Kidney glomerular epithelial cell (primary cell): ENCODE results near the gene CCDC15.
"Not testable (repeated sequence)": the region's sequence is repeated elsewhere in the genome, so short reads cannot be mapped to it uniquely, and the experiment has no call there.

Source experiments
- DNase-seq: peaks from one replicate; lab custom pipeline; 2025; lab: John Stamatoyannopoulos, UW

Gene CCDC15

DNA sequence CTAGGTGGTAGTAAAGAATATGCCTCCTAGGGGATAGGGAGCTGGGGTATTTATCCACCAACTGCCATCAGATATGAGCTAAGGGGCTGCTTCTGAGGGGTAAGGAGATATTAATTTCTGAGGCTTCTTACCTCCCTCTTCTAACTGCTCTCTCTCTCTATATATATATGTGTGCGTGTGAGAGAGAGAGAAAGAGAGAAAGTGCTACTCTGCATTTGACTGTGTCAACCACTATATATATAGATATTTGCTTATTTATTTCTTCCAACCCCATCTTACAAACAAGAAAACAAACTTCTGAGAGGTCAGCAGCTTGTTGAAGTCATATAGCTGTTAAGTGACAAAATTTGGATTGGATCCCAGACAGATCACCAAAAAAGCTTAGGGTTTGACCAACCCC, 12.3 kb upstream of the CCDC15 start:
- DNase-seq = no peak

DNA sequence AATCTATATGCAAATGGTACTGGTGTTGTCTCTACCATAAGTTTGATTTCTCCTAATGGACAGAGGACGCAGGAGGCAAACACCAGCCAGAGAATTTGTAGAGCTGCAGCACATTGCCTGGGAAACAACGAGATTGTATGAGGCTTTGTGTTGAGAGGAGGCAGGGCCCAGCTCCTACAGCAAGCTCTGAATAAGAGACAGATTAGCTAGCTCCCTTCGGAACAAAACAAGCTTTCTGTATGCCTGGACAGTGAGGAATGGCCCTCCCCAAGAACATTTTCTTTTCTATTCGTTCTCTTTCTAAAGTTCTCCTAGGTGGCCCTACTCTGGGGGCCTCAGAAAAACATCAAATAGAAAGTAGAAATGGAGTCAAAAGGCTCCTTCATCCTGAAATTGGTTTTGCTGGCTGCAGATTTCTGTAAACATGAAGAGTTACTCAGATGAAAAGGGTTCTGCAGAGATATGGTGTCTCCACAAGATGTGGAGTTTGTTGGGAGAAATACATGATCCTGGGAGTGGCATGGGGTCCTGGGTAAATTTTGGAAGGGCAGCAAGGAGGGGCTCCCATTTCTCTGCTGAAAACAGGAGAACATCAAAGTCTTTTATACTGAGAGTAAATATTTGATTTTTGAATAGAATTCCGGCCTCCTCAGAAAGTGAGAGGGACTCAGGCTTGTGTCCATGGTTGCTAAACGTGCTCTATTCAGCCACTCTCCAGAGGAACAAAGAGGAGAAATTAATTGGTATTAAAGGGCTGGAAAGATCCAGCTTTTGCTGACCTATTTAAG, 11.3 kb upstream of the CCDC15 start:
- DNase-seq = no peak

DNA sequence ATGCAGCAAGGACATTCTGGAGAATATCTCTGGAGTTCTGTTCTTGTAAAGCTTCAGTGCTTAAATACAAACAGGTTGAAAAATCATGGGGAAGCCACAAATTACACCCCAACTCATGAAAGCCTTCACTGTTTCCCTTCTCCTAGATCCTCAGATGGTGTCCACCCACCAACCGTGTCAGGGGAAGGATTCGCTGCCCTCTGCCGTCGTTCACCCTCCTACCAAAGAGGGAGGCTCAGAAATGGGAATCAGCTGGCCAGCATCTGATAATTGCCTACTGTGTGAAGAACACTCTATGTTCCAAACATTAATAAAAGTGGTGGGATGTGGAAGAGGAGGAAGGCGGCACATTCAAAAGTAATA, 10.8 kb upstream of the CCDC15 start:
- no peak for DNase-seq

DNA sequence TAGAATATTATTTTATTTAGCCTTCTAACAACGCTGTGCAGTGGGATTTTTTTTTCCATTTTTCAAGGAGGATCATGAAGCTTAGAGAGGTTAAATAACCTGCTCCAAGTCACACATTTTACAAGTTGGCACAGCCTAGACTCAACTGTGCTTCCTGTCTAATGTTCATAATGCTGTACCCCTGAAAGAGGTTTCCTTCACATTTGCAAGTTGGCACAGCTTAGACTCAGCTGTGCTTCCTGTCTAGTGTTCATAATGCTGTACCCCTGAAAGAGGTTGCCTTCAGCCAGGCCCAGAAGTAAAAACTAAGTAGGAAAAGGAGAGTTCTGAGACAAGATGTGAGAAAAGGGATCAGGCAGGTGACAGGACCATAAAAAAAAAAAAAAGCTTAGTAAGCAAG, 10.3 kb upstream of the CCDC15 start:
- DNase-seq = no peak

DNA sequence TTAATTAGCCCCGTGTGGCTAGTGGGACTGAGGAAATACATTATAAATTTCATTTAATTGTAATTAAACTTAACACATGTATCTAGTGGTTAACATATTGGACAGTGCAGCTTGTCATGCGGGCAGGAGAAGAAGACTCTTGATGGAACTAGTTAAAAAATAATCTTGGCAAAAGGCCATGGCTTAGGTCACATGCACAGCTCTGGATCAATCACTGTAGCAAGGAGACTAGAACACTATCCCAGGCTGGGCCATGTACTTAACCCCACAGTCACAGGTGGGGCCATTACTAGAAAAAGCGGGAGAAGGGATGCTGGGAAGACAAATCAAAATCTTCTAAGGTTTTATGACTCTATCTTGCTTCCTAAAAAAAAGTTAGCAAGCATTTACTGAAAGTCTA, 9.4 kb upstream of the CCDC15 start:
- DNase-seq = no peak

DNA sequence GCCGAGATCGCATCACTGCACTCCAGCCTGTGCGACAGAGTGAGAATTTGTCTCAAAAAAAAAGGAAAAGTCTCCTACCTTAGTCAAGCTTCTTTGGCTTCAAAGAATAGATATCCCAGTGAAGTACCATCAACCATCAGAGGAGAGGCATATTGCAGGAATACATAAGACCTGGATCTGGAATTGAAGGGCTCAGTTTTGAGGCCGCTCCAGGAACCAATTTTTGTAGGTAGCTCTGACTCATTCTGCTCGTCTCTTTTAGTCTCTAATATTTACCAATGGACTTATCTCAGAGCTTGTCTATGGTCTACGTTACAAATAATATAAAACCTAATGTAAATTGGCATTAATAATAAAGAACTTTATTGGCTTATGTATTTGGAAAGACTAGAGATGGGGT, 8.2 kb upstream of the CCDC15 start:
- DNase-seq = no peak

DNA sequence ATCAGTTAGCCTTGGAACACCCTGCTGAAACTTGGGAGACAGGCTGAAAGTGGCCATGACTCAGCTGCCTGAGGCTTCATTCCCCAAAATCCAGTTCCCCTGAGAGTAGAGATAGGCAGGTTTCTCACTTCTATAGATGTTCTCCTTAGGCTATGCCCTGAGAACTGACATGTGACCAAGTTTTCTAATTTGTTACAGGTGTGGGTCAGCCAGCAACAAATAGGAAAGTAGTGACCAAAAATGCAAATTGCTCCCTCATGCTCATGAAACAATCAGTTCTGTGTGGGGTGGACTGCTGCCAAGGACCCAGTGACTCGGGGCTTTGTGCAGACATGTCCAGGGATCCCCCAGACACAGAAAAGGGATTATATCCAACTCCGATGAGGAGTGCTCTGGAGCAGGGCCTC, 7.3 kb upstream of the CCDC15 start:
- no peak for DNase-seq

DNA sequence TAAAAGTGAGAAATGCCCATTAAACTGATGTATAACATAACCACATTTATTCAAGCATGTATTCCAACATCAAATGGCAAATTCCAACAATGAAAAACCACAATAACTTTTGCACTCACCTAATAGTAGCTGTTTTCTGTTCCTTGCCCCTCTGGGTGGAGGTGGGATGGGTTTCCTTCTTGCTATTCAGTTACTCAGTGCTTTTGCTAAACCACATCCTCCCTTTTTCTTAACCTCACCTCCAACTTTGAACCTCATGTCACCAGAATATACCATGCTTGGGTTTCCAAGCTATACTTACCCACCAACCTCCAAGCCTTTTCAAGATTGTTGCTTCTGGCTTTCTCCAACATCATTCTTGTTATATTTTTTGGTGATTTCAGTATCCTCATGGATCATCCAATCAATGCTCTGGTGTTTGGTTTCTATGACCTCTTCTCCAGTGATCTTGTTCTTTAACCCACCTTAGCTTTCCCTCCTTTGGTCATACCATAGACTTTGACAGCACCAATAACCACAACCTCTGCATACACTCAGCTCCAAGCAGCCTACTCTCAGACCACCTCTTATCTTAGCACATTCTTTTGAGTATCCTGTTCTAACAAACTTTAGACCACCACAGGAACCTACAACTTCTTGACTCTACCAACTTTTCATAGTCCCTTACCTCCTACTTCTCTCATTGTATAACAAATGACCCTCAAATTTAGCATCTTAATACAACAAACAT, 3.2 kb upstream of the CCDC15 start:
- no peak for DNase-seq

DNA sequence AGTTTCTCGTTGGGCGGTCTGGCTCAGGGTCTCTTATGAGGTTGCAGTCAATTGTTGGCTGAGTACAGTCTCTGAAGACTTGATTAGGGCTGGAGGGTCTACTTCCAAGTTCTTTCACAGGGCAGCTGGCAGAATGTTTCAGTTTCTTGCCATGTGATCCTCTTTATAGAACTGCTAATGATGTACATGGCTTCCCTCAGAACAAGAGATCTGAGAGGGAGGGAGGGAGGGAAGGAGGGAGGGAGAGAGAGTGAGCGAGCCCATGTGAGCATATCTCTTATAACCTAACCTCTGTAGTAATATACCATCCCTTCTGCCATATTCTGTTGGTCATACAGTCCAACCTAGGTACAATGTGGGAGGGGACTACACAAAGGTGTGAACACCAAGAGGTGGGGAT, 2.7 kb upstream of the CCDC15 start:
- DNase-seq = no peak

DNA sequence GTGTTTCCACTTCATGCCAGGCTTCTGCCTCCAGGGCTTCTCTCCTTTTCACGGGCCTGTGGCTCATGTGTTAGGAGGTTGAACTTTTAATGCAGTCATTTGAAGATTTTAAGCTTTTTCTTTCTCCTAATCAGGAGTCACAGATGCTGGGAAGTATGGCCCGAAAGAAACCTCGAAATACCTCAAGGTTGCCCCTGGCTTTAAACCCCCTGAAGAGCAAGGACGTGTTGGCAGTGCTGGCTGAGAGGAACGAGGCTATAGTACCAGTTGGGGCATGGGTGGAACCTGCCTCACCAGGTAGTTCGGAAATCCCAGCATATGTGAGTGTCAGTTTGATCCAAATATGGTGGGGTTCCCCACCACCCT, 571 bp downstream of the CCDC15 start:
- no peak for DNase-seq

DNA sequence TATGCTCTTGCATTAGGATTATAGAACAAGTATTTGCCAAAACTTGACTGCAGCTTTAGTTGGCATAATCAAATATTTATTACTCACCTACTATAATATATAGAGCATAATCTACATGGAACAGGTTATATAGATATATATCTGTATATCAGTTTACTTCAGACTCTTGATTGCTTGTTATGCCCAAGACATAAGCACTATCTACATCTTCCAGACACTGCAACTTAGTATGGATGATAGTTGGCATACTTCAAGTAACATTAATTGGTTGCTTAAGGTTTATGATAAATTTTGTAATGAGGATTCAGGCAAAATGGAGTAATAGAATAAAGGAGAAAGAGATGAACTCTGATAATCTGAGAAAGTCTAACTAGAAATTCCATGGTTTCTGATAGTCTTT, 1.0 kb downstream of the CCDC15 start:
- no peak for DNase-seq

DNA sequence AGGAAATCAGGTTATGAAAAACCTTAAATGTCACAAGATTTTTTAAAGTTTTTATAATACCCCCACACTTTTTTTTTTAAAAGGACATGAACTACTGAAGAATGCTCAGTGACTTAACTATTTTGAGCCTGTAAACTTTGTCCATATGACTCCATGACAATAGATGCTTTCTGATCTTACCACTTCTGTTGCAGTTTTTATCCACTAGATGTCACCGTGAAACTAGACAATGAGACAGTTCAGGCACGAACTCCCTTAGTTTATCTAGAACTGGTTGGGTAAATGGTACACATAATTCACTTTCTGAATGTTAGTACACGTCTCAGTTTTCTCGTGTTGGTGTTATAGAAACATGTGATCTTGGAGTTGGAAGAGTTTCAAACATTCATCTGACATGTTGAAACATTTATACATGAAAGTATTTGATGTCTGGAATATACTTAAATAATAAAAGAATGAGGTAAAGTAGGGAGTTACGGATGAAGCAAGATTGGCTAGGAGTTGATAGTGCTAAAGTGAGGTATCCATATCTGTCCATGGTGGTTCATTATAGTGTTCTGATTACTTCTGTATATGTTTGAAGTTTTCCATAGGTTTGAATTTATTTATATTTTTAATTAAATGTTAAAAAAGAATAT, 8.1 kb downstream of the CCDC15 start:
- DNase-seq = peak; percentile 74

DNA sequence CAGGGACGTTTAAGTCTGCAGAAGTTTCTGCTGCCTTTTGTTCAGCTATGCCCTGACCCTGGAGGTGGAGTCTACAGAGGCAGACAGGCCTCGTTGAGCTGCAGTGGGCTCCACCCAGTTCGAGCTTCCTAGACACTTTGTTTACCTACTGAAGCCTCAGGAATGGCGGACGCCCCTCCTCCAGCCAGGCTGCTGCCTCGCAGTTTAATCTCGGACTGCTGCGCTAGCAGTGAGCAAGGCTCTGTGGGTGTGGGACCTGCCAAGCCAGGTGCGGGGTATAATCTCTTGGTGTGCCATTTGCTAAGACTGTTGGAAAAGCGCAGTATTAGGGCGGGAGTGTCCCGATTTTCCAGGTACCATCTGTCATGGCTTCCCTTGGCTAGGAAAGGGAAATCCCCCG, 14.2 kb downstream of the CCDC15 start:
- DNase-seq = not testable (repeated sequence)

DNA sequence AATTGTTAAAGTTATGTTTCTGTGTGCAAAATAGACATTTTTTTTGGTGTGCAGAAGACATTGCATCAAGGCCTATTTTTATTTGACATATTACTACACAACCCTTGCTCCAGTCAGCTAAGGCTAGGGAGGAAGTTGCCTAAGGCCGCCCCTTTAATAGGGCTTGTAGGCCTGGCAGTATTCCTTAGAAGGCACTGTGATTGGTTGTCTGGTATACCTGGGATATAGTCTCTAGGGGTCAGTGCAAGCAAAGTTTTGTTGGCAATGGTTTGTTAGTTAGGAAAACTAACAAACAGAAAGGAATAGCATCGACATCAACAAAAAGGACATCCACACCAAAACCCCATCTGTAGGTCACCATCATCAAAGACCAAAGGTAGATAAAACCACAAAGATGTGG, 16.9 kb downstream of the CCDC15 start:
- DNase-seq = no peak

DNA sequence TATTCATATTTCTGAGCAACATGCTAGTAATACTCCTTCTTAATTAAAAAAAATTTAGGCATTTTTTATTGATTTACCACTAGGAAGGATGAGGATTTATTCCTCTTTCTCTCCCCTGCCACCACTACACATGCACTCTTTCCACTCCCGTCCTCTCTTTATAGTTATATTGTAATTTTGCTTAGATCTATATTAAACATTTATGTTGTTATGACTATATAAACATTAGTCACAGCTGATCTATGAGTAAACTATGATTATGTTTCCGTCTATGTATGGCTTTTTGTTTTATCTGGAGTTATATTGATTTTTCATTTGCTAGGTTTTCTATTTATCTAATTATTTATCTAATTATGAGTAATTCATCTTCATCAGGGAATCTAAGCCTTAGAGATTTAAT, 17.8 kb downstream of the CCDC15 start:
- no peak for DNase-seq

DNA sequence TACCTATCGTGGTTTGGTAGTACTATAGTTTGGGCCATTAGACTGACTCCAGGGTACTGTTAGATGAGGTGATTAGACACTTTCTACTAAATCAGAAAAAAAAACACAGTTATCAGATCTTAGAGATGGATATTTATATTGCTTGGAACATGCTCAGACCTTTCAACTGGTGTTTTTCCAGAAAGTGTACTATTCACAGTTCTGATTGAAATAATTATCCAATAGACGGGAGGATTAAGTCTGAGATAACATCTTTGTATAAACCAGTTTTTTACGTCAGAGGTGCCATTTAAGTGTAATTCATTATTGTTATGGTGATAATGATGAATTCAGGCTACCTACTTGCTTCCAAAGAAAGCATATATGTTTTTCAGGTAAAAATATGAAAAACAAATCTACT, 22.5 kb downstream of the CCDC15 start:
- DNase-seq = no peak

DNA sequence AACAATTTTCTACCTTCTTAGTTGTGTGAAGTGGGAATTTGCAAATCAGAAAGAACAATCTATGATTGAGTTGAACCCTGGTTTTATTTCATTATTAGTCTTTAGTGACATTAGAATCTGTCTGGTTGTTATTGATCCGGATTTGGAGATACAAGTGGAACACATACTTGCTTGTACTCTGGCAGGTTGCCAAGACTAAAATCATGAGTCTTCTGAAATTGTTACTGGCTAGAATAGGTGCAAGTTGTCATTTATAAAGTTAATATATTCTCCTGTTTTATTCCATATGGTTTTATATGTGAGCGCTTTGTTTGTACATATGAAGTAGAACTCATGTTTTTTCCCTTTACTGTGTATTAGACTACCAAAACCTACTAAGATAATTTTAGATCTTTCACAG, 23.0 kb downstream of the CCDC15 start:
- DNase-seq = no peak

DNA sequence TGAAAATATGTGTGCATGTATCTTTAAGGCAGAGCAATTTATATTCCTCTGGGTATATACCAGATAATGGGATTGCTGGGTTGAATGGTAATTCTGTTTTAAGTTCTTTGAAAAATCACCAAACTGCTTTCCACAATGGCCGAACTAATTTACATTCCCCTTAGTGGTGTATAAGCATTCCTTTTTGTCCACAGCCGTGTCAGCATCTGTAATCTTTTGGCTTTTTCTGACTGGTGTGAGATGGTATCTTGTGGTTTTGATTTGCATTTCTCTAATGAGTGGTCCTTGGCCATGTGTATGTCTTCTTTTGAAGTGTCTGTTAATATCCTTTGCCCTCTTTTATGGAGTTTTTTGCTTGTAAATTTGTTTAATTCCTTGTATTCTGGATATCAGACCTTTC, 24.3 kb downstream of the CCDC15 start:
- DNase-seq = no peak

DNA sequence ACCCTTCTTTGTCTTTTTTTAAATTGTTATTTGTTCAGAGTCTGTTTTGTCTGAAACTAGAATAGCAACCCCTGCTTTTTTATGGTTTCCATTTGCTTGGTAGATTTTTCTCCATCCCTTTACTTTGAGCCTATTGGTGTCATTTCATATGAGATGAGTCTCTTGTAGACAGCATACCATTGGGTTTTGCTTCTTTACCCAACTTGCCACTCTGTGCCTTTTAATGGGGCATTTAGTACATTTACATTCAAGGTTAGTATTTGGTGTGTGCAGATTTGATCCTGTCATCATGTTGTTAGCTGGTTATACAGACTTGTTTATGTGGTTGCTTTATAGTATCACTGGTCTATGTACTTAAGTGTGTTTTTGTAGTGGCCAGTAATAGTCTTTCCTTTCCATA, 28.0 kb downstream of the CCDC15 start:
- no peak for DNase-seq

DNA sequence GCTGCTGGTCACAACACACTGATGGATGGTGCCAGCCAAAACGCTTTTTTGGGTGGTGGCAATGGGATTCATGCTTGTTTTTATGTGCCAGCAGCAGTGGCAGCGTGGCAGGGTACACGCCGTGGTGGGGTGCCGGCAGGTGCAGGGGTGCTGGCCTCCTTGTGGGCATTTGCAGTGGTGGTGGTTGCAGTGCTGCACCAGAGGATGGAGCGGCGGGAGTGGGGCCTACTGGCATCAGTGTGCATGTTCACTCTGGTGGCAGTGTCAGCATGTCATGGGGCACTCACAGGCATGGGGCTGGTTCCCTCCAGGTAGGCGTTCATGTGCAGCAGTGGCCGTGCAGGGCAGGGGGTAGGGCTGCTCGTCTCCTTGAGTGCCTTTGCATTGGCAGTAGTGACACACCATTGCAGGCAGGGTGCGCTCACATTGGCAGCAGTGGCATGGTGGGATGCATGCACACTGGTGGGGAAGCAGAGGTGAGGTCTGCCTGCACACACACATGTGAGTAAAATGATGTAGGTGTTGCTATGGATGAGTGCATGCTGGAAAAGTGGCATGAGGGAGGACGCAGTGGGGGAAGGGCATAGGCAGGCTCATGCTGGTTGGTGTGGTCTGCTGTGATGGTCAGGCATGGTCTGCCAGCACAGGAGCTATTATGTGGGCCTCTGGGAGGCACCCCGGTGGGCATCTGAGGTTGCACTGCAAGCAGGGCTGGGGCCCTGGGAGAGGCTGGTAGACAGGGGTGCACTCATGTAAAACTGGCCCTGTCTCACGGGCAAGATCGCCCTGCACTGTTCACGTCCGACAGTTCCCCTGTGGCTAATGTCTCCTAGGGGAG, 29.9 kb downstream of the CCDC15 start:
- DNase-seq = no peak

DNA sequence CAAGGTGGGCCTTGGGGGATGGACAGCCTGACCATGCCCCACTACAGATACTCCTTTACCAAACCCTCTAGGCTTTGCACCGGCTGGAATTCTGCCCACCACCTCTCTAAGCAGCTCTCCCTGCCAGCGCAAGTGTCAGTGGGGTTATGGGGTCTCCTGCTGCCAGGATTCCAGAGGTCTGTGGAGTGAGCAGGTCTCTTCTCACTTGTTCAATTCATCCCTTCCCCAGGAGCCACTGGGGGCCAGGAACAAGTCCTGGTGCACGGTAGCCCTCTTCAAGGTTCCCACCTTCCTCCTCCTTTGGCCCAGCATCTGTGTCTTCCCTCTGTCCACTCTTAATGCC, 30.5 kb downstream of the CCDC15 start:
- DNase-seq = no peak

DNA sequence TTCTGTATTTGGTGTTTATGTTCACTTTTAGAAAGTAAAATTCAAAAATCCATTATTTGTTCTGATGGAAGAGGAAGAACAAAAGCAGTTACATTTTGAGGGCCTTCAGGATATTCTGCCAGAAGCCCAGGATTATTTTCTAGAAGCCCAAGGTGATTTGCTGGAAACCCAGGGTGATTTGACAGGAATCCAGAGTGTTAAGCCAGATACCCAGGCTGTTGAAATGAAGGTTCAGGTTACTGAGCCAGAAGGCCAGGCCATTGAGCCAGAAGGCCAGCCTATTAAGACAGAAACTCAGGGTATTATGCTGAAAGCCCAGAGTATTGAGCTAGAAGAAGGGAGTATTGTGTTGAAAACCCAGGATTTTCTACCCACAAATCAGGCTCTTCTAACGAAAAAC, 33.1 kb downstream of the CCDC15 start:
- no peak for DNase-seq

DNA sequence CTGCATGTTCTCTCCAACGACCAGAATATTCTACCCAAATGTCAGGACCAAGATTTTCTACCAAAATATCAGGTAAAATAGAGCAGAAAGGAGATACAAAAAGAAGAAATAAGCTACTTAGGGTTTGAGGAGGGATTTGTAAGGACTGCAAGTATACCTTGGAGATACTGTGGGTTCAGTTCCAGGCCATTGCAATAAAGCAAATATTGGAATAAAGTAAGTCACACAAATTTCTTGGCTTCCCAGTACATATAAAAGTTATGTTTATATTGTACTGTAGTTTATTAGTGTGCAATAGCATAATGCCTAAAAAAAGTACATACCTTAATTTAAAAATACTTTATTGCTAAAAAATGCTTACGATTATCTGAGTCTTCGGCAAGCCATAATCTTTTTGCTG, 34.1 kb downstream of the CCDC15 start:
- no peak for DNase-seq
